NB4 (cell line): ENCODE data around the gene PIP5K1A.

Experiments used
- POLR2A ChIP-seq: IDR thresholded peaks from 2 replicates; pipeline ENCODE4 v1.6.1; 2011; ENCODE audit warnings: mild to moderate bottlenecking; ENCODE audit not compliant: insufficient read length; ENCODE audit errors: extremely low read depth
- TF ChIP-seq, protein P1 (sequence below): IDR thresholded peaks from 2 replicates; pipeline ENCODE4 v1.6.1; 2011; ENCODE audit warnings: low read depth, low read length
- TF ChIP-seq, protein P2 (sequence below): IDR thresholded peaks from one replicate; pipeline ENCODE4 v1.5.1; 2012; ENCODE audit warnings: low read depth, low read length

DNA sequence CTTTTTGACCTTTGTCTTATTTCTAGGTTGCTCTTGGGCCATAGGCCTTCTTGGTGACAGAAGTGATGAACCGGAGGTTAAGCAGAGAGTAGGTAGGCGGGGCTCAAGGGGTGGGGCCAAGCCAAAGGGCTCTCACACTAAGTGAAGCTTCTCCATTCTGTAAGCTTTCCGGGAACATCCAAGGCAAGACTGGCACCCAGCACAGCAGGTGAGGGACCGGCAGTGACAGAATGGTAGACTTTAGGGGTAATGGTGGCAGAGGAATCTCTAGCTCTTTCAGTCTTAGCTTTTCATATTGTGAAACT, 41.9 kb upstream of the PIP5K1A start, which contains the start of gene TNFAIP8L2:
- TF ChIP-seq, protein P1, sequence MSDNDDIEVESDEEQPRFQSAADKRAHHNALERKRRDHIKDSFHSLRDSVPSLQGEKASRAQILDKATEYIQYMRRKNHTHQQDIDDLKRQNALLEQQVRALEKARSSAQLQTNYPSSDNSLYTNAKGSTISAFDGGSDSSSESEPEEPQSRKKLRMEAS = peak; percentile 22
- TF ChIP-seq, protein P2, sequence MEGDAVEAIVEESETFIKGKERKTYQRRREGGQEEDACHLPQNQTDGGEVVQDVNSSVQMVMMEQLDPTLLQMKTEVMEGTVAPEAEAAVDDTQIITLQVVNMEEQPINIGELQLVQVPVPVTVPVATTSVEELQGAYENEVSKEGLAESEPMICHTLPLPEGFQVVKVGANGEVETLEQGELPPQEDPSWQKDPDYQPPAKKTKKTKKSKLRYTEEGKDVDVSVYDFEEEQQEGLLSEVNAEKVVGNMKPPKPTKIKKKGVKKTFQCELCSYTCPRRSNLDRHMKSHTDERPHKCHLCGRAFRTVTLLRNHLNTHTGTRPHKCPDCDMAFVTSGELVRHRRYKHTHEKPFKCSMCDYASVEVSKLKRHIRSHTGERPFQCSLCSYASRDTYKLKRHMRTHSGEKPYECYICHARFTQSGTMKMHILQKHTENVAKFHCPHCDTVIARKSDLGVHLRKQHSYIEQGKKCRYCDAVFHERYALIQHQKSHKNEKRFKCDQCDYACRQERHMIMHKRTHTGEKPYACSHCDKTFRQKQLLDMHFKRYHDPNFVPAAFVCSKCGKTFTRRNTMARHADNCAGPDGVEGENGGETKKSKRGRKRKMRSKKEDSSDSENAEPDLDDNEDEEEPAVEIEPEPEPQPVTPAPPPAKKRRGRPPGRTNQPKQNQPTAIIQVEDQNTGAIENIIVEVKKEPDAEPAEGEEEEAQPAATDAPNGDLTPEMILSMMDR = no peak
- TF ChIP-seq POLR2A = peak; percentile 56
